ENCODE measurements around the gene PCBP2.

The PCBP2 gene

DNA sequence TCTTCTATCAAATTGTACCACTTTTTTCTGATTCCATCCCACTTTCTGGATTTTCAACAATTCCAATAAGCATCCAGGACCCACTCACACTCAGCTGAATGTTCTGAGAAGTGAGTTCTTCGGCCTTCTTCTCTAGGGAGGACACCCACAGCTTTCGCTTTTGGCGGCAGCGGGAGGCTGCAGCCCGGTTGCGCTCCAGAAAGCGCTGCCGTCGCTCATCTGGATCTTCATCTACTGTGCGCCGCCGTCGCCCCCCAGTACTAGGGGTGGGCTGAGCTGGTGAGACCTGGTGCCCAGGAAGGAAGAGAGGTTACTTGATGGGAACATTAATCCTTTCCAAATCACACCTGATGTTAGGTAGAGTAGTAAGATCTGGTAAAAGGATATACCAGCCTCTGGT is 72.6 kb downstream of the PCBP2 start:
- DNase-seq (ENCODE audit: extremely low read depth, insufficient read length), result no peak
- no peak for TF ChIP-seq CTCF (IDR thresholded peaks at IDR 0.05; ENCODE audit: insufficient read depth, low read length, poor library complexity, severe bottlenecking)
- Histone ChIP-seq H3K27me3 (replicated peaks; ENCODE audit: control insufficient read depth, insufficient read depth, low read length) (no peaks in the 10 kb centered on the region), H3K36me3 (ENCODE audit: control insufficient read depth, insufficient read depth, low read length) (peaks cover 9% of the 10 kb centered on the region), H3K4me3 (replicated peaks; ENCODE audit: low read depth, low read length) (no peak overlapping the region)

GRCh38 chr12:53530061-53530460 is 78.2 kb downstream of the PCBP2 start:
- Histone ChIP-seq H3K36me3 (ENCODE audit: control insufficient read depth, insufficient read depth, low read length) (peaks cover 13% of the 10 kb centered on the region), H3K4me3 (replicated peaks; ENCODE audit: low read depth, low read length) (no peak overlapping the region), H3K27me3 (replicated peaks; ENCODE audit: control insufficient read depth, insufficient read depth, low read length) (no peaks in the 10 kb centered on the region)
- no peak for DNase-seq (ENCODE audit: extremely low read depth, insufficient read length)
- no peak for TF ChIP-seq CTCF (IDR thresholded peaks at IDR 0.05; ENCODE audit: insufficient read depth, low read length, poor library complexity, severe bottlenecking)
